NCI-H2081 treated with DMSO at 0.1 percent for 48 hours (cell line): ENCODE results near the gene CDK5RAP2.

Experiments used
- DNase-seq: peaks from one replicate; lab custom pipeline; 2025; lab: John Stamatoyannopoulos, UW

CDK5RAP2 gene

DNA sequence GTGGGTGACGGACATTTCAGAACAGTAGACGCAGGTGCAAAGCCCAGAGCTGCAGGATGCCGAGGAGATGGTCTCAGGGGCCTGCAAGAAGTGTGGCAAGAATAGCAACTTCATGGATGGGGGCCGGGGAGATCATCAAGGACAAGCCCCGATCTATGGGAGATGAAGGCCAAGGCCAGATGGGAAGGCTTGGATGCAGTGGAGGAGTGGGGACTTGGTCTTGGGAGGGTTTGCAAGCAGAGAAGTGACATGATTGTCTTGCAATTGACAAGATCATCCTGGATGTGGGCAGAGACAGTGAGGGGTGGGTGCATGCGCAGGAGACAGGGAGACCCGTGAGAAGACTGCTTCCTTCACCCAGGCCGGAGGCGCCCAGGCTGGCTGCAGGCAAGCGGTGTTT lies 198.1 kb downstream of the CDK5RAP2 start:
- DNase-seq, result no peak

GRCh38 chr9:120379611-120380010 lies 200.4 kb downstream of the CDK5RAP2 start:
- no peak for DNase-seq

DNA sequence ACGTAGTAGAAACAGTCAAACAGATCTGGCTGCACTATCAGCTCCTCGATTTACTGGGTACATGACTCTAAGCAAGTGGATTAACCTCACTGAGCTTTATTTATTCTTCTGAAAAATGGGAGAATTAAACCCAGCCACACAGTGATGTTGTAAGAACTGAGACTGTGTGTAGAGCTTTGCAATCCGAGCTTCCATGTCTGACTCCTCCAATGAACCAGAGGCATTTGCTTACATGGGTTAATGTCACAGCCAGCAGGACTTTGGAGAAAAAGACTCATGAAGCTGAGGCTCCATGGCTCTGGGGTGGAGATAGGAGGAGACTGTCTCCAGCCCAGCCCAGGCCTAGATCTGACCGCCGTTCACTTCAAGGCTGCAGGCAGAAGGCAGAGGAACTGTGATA lies 201.3 kb downstream of the CDK5RAP2 start:
- DNase-seq, result no peak

DNA sequence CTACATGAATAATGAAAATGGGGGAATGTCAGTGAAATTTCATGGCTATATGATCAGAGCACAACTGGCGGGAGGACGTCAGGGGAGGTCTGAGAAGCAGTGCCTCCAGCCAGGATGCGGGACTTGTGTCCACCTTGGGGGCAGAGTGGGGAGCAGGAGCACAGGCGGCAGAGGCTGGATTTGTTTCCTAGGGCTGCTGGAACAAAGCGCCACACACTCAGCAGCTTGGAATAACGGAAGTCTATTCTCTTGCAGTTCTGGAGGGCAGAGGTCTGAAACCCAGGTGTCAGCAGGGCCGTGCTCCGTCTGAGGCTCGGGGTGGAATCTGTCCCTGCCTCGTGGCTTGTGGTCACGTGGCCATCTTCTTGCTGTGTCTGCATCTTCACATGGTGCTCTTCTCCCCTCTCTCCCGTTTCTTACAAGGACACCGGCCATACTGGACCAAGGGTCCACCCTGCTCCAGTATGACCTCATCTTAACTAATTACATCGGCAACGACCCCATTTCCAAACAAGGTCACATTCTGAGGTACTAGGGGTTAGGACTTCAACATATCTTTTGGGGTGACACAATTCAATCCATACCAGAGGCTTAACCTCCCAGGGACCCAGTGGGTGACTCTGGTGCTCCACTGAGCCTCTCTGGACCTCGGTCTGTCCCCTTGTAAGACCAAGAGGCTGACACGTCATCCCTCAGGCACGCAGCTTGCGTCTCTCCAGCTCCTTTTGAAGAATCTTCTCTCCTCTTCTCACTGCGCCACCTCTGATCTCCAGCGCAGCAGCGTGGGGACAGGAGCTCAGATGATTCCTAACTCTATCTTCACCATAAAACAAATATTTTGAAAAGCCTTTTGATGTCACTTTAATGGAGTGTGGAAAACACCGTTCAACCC lies 202.5 kb downstream of the CDK5RAP2 start:
- no peak for DNase-seq

DNA sequence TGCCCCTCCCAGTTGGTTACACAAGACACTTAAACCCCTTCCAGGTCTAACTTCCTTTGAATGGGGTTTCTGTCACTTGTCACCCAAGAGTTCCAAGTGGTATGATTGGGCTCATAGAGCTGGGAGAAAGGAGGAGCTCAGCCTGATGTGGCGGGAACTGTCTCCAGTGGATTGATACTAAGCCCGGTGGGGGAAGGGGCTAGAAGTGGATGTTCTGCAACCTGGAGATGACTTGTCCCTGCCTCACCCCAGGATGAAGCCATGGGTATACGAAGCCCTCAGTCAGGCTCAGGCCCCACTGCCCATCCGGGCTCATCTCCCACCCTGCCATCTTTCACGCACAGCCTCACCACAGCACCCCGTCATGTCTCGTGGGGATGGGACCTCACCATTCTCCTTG lies 203.9 kb downstream of the CDK5RAP2 start:
- no peak for DNase-seq

DNA sequence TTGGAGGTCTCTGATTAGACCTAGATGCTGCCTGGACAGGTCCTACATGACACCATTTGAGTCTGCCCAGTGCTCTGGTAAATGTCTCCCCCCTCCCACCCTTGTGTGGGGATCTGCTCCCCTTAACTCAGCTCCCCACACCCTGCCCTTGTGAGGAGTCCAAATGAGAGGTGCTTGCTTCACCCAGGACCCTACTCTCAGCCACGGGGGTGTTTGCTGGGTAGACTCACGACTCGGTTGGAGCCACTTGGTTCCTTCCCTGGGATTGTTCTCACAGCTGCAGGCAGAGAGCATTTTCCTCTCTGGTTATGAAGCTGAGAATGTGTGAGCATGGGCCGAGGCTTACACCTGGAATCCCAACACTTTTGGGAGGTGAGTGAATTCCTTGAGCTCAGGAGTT lies 204.7 kb downstream of the CDK5RAP2 start:
- no peak for DNase-seq

- no peak for DNase-seq
Measured at GRCh38 chr9:120374817-120375216, 205.2 kb downstream of the CDK5RAP2 start.

DNA sequence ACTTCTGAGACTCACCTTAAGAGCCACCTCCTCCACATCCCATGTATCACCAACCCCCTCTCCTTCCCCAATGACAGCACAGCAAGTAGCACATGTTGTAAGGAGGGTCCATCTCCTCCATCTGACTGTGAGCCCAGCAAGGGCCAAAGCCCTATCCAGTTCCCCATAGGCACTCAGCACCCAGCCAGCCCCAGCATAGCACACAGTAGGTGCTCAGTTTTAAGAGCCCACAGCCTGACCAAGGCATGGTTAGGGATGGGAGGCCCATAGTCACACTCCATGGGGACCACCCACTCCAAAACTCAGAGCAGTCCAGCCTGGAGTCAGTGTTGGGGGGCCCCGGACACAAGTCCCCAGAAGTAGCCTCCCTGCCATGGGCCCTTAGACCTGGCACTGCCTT lies 205.7 kb downstream of the CDK5RAP2 start:
- DNase-seq, result no peak

GRCh38 chr9:120372040-120372439 lies 207.9 kb downstream of the CDK5RAP2 start:
- no peak for DNase-seq

DNA sequence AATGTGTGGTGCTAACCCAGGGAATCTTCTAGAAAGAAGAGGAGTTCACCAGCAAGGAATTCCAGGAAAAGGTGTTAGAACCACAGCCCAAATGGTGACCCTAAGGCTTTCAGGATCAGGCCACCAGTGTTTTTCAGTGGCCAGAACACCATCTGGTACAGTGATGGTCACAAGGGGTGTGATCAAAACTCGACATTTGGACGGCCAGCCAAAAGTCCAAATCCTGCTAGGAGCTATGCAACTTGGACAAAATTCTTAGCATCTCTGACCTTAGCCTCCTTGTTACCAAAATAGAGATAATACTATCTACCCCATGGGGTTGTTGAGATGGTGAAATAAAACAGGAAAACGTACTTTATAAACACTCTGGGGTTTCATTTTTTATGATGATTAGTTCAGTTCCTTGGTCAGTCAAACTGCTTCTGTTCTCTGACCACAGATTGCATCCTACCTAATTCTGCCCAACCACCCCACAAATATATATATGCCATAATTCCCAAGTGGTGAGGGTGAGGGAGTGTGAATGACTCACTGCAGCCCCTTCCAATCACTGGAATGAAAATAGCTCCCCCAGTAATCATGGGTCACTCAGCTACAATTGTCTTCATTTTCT lies 210.3 kb downstream of the CDK5RAP2 start:
- no peak for DNase-seq

DNA sequence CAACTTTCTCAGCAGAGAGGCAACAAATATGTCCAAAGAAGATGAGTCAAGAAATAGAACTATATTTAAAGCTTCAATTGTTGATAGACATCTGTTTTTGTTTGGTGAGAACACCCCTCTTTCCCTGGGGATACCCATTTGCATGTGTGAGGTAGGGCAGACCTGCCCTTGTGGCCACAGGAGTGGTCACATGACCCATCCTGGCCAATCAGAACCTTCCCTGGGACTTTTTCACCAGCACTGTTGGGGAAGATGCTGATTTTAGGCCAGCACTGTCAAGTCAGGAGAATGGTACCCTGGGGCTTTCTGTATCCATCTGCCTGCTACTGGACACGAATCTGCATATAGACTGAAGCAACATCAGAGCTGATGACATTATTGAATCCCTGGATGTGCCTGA lies 211.2 kb downstream of the CDK5RAP2 start:
- DNase-seq, result no peak

GRCh38 chr9:120366644-120367019 lies 213.3 kb downstream of the CDK5RAP2 start:
- no peak for DNase-seq

GRCh38 chr9:120365386-120365785 lies 214.6 kb downstream of the CDK5RAP2 start:
- DNase-seq, result no peak

GRCh38 chr9:120363697-120364096 lies 216.3 kb downstream of the CDK5RAP2 start:
- DNase-seq, result no peak

- no peak for DNase-seq
Measured at GRCh38 chr9:120362446-120362845, 217.5 kb downstream of the CDK5RAP2 start.

GRCh38 chr9:120361551-120361950 lies 218.4 kb downstream of the CDK5RAP2 start:
- no peak for DNase-seq

- no peak for DNase-seq
Measured at GRCh38 chr9:120360510-120360909, 219.5 kb downstream of the CDK5RAP2 start.

GRCh38 chr9:120360046-120360445 lies 219.9 kb downstream of the CDK5RAP2 start:
- no peak for DNase-seq

GRCh38 chr9:120358877-120359276 lies 221.1 kb downstream of the CDK5RAP2 start:
- DNase-seq, result no peak

DNA sequence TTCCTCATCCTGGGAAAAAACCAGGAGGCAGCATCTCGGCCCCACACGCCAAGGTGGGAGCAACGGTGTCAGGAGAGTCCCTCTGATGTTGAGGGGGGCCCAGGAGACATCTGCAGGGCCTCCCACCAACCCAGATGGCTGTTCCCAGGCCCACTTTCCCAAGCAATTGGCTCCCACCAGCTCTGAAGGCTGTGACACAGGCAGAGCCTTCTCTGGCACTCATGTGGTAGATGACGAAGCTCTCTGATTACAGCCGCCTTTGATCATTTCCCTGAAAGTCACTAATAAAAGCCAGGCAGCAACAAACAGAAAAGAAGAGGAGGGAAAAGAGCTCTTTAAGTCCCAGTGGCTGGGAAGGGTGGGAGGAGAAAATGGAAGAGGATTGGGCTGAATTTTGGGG lies 226.5 kb downstream of the CDK5RAP2 start:
- no peak for DNase-seq

- no peak for DNase-seq
Measured at GRCh38 chr9:120351106-120351505, 228.9 kb downstream of the CDK5RAP2 start.

DNA sequence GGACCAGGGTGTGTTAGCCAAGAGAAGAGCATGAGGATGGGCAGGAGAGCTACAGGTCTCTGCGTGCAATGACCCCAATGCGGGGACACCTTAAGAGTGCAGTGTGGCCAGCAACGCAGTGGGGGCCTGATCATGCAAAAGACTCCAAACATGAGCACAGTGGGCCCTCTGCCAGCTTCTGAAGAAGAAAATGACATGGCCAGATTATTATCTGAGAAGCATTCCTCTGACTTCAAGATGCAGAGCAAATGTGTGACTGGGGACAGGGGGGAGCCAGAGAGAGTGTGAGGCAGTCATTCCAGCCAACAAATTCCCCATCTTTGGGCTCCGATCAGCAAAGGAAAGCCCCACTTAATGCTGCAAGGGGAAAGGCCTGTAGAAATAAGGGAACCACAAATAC lies 229.4 kb downstream of the CDK5RAP2 start:
- no peak for DNase-seq

- DNase-seq, result no peak
Measured at GRCh38 chr9:120348951-120349429, 231.0 kb downstream of the CDK5RAP2 start.

DNA sequence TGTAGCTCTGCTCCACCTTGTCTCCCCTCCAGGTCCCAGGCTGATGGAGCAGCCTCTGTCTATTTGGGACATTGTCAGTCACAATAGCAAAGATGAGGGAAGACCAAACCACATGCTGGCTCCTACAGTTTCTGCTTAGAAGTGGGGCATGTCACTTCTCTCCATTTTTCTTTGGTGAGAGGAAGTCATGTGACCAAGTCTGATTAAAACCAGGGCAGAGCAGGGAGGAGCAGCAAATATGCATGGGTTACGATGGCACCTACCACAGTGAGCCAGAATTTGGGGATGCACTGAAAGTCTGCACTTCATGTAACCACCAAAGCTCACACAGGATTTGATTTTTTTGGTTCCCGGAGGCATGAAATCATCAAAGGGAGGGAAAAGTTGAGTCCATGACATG lies 234.6 kb downstream of the CDK5RAP2 start:
- DNase-seq, result no peak
